ENCODE data around the gene MTSS2.
"Not testable (repeated sequence)": the region's sequence is repeated elsewhere in the genome, so short reads cannot be mapped to it uniquely, and the experiment has no call there.

MTSS2 gene

GRCh38 chr16:70650216-70650615 lies 35.6 kb downstream of the MTSS2 start:
- no peak for DNase-seq

- DNase-seq: no peak
These were observed 36.6 kb downstream of the MTSS2 start for GRCh38 chr16:70649300-70649699.

- DNase-seq: no peak
These were observed 37.2 kb downstream of the MTSS2 start for GRCh38 chr16:70648606-70649005.

- no peak for DNase-seq
These were observed 38.2 kb downstream of the MTSS2 start for GRCh38 chr16:70647441-70648359.

GRCh38 chr16:70646260-70647241 lies 39.3 kb downstream of the MTSS2 start, which contains the start of gene IL34:
Gene IL34, plus strand, starts transcription at chr16:70646559. Its CDS starts 389 bp downstream, at chr16:70646948.
- no peak for DNase-seq

- no peak for DNase-seq
These were observed 40.9 kb downstream of the MTSS2 start for GRCh38 chr16:70644763-70645597.

- DNase-seq: not testable (repeated sequence)
These were observed 42.6 kb downstream of the MTSS2 start for GRCh38 chr16:70643264-70643663.

GRCh38 chr16:70642633-70643032 lies 43.2 kb downstream of the MTSS2 start:
- DNase-seq: no peak

- no peak for DNase-seq
These were observed 46.8 kb downstream of the MTSS2 start for GRCh38 chr16:70638814-70639792.
